Cardiac fibroblast (primary cell): ENCODE data around the gene NTRK2.

Source experiments
- DNase-seq, 2 donors: peaks; one replicate each; pipeline versions ENCODE4 v3.0.0 to v3.0.0-alpha.2; 2010; ENCODE audit warnings: low read depth in 2 of 2
- H3K4me3 ChIP-seq, 2 donors: replicated peaks in 1 of 2; 1 replicate in 1 of 2; 2 replicates in 1 of 2; pipeline ENCODE4 v1.5.1; 2011; ENCODE audit warnings: low read depth in 2 of 2, low read length in 2 of 2, mild to moderate bottlenecking in 2 of 2, moderate library complexity in 1 of 2
- CTCF ChIP-seq: IDR thresholded peaks from one replicate; pipeline ENCODE4 v1.5.1; 2011; ENCODE audit warnings: low read depth, mild to moderate bottlenecking, low read length, inconsistent platforms

Gene NTRK2

GRCh38 chr9:84858364-84858763 lies 188.8 kb downstream of the NTRK2 start:
- DNase-seq: no peak
- H3K4me3 ChIP-seq: no peak overlapping the region
- TF ChIP-seq CTCF: no peak

- no peak overlapping the region for H3K4me3 ChIP-seq
- DNase-seq: peak in 1 of 2 donors; percentile 40
Measured at GRCh38 chr9:84860249-84861115, 191.0 kb downstream of the NTRK2 start.

DNA sequence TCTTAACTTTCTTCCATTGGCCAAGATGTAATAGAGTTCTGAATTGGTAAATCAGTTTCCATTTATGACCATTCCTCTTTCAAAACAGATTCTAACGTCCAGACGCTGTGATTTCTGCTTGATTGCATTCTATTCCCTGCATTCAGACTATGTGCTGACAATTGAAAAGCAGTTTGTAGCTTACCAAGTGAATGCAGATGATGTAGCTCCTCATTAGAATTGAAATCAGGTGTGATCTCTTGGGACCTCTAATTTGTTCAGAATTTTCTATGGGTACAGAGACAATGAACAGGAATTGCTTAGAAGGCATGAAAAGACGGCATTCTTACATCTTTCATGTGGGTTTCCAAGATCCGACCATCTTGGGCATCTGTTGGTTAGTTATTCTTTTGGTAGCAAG lies 191.9 kb downstream of the NTRK2 start:
- DNase-seq: no peak
- no peak for TF ChIP-seq CTCF
- H3K4me3 ChIP-seq: no peak overlapping the region

More at GRCh38 chr9:84860249-84861115, 191.0 kb downstream of the NTRK2 start:
- no peak for TF ChIP-seq CTCF

DNA sequence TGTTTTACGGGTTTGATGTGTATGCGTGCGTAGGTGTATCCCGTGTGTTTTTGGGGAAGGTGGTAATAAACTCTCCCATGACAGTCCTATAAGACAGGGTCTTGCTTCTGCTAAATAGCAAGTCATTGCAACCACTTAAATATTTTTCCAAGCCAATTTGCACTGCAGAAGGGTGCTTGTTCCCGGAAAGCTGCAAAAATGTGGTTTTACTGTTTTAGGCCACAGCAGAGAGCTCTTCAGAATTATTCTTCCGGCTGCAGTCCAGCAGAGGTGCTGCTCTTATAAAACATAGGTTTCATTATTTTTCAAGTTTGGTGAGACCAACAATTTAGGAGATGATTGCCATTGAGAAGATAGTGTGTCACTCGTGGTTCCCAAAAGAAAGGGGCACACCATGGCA lies 192.8 kb downstream of the NTRK2 start:
- no peak overlapping the region for H3K4me3 ChIP-seq
- no peak for DNase-seq
- TF ChIP-seq CTCF: no peak

DNA sequence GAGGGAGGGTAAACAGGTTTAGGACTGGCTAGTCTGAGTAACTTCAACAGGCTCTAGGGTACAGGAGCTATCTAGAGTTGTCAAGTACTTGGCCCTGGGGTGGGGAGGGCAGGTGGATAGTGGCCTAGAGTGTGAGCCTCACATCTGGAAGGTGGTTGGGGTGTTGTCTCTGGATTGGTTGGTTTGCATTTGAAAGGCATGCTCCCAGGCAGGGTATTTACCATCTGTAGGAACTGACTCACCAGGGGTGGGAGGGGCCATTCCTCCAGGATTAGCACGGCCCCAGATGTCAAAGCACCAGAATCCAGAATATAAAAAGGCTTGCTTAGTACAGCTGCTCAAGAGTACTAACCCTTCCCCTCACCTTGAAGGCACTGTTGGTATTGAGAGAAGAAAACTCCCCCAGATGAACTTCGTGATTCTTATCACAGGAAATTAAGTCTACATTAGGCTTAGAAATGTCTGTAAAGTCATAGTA lies 193.3 kb downstream of the NTRK2 start:
- peak; percentile 18 to 68 for DNase-seq
- TF ChIP-seq CTCF: no peak
- H3K4me3 ChIP-seq: no peak overlapping the region

GRCh38 chr9:84863372-84863771 lies 193.8 kb downstream of the NTRK2 start:
- H3K4me3 ChIP-seq: no peak overlapping the region
- no peak for TF ChIP-seq CTCF
- DNase-seq: no peak
